Mesenchymal stem cell (in vitro differentiated cells and primary cell): Measurements from ENCODE around the gene USP36.

Source experiments
- DNase-seq: peaks from one replicate; pipeline ENCODE4 v3.0.0-alpha.2; 2013
- H2AFZ ChIP-seq: one replicate; pipeline ENCODE4 v1.6.1; 2013; ENCODE audit warnings: low read depth, mild to moderate bottlenecking, control low read depth, inconsistent platforms, low read length, moderate library complexity
- H2AK5ac ChIP-seq: 2 replicates; pipeline ENCODE4 v1.6.1; 2013; ENCODE audit warnings: low read length, moderate library complexity, mild to moderate bottlenecking, inconsistent platforms; ENCODE audit not compliant: severe bottlenecking
- H2BK120ac ChIP-seq: one replicate; pipeline ENCODE4 v1.6.1; 2013; ENCODE audit warnings: low read depth, mild to moderate bottlenecking, inconsistent platforms, low read length, moderate library complexity
- H2BK12ac ChIP-seq, 2 experiments: one replicate each; pipeline ENCODE4 v1.6.1; 2013; ENCODE audit warnings: inconsistent platforms in 2 of 2, low read length in 2 of 2, mild to moderate bottlenecking in 2 of 2, moderate library complexity in 2 of 2, control low read depth in 1 of 2
- H2BK15ac ChIP-seq: one replicate; pipeline ENCODE4 v1.6.1; 2013; ENCODE audit warnings: mild to moderate bottlenecking, low read depth, inconsistent platforms; ENCODE audit not compliant: poor library complexity, severe bottlenecking
- H2BK5ac ChIP-seq: 2 replicates; pipeline ENCODE4 v1.6.1; 2013; ENCODE audit warnings: low read depth, mild to moderate bottlenecking, low read length, control low read depth, inconsistent platforms; ENCODE audit not compliant: poor library complexity, severe bottlenecking
- H3K14ac ChIP-seq, 2 experiments: one replicate each; pipeline ENCODE4 v1.6.1; 2013; ENCODE audit warnings: inconsistent platforms in 2 of 2, low read length in 2 of 2, control low read depth in 1 of 2, mild to moderate bottlenecking in 1 of 2, moderate library complexity in 1 of 2
- H3K18ac ChIP-seq, 2 experiments: one replicate each; pipeline ENCODE4 v1.6.1; 2013; ENCODE audit warnings: inconsistent platforms in 2 of 2, low read length in 2 of 2, control low read depth in 1 of 2, low read depth in 1 of 2, mild to moderate bottlenecking in 1 of 2
- H3K23ac ChIP-seq, 2 experiments: one replicate each; pipeline ENCODE4 v1.6.1; 2013; ENCODE audit warnings: inconsistent platforms in 2 of 2, low read length in 2 of 2, mild to moderate bottlenecking in 2 of 2, moderate library complexity in 2 of 2, control low read depth in 1 of 2
- H3K27ac ChIP-seq: 2 replicates; pipeline ENCODE4 v1.5.1; 2013; ENCODE audit warnings: mild to moderate bottlenecking, moderate library complexity, low read length, control low read depth, inconsistent platforms; ENCODE audit not compliant: poor library complexity, severe bottlenecking
- H3K27me3 ChIP-seq, 2 experiments: 2 replicates each; pipeline versions ENCODE4 v1.6.1 to v1.7.0; 2013; ENCODE audit warnings: low read length in 2 of 2, mild to moderate bottlenecking in 2 of 2, moderate library complexity in 2 of 2, control low read depth in 1 of 2, inconsistent platforms in 1 of 2; ENCODE audit not compliant: control insufficient read depth in 1 of 2, insufficient read depth in 1 of 2
- H3K36me3 ChIP-seq, 2 experiments: 2 replicates each; pipeline versions ENCODE4 v1.6.1 to v1.7.0; 2013; ENCODE audit warnings: low read length in 2 of 2, control low read depth in 1 of 2, inconsistent platforms in 1 of 2, low read depth in 1 of 2, mild to moderate bottlenecking in 1 of 2; ENCODE audit not compliant: insufficient read depth in 2 of 2, control insufficient read depth in 1 of 2
- H3K4ac ChIP-seq, 2 experiments: one replicate each; pipeline ENCODE4 v1.6.1; 2013; ENCODE audit warnings: inconsistent platforms in 2 of 2, low read length in 2 of 2, mild to moderate bottlenecking in 2 of 2, moderate library complexity in 2 of 2, control low read depth in 1 of 2, low read depth in 1 of 2
- H3K4me1 ChIP-seq: 2 replicates; pipeline ENCODE4 v1.6.1; 2013; ENCODE audit warnings: low read depth, low read length, control low read depth; ENCODE audit not compliant: control insufficient read depth, insufficient read depth
- H3K4me2 ChIP-seq: 2 replicates; pipeline ENCODE4 v1.6.1; 2013; ENCODE audit warnings: low read length, mild to moderate bottlenecking, inconsistent platforms; ENCODE audit not compliant: poor library complexity, severe bottlenecking
- H3K4me3 ChIP-seq, 2 experiments: 2 replicates each; pipeline versions ENCODE4 v1.5.1 to v1.7.0; 2013; ENCODE audit warnings: low read length in 2 of 2, mild to moderate bottlenecking in 2 of 2, control low read depth in 1 of 2, low read depth in 1 of 2; ENCODE audit not compliant: insufficient read depth in 1 of 2
- H3K79me1 ChIP-seq: replicated peaks from 2 replicates; pipeline ENCODE4 v1.6.1; 2013; ENCODE audit warnings: mild to moderate bottlenecking, control low read depth, low read length, inconsistent platforms; ENCODE audit not compliant: poor library complexity, severe bottlenecking
- H3K9ac ChIP-seq: 2 replicates; pipeline ENCODE4 v1.7.0; 2013; ENCODE audit warnings: mild to moderate bottlenecking, low read length, moderate library complexity
- H3K9me3 ChIP-seq: 2 replicates; pipeline ENCODE4 v1.7.0; 2013; ENCODE audit warnings: mild to moderate bottlenecking, low read length; ENCODE audit not compliant: control insufficient read depth
- H4K8ac ChIP-seq: one replicate; pipeline ENCODE4 v1.6.1; 2013; ENCODE audit warnings: inconsistent platforms, mild to moderate bottlenecking, low read length, moderate library complexity
- H4K91ac ChIP-seq: one replicate; pipeline ENCODE4 v1.6.1; 2013; ENCODE audit warnings: mild to moderate bottlenecking, low read length, inconsistent platforms
- WGBS: methylation state at CpG from one replicate; pipeline ENCODE4 v1.1.7; 2013; ENCODE audit warnings: mixed read lengths; 5-methylcytosine and 5-hydroxymethylcytosine counted together

The USP36 gene

GRCh38 chr17:78836420-78837021, 4.1 kb downstream of the USP36 start:
- H3K27ac ChIP-seq: no peak overlapping the region
- no peak overlapping the region for H3K9ac ChIP-seq
- H3K4ac ChIP-seq: no peak overlapping the region
- no peak overlapping the region for H4K91ac ChIP-seq
- no peak overlapping the region for H3K23ac ChIP-seq
- H3K4me1 ChIP-seq: peaks cover 11% of the 10 kb centered on the region
- WGBS: 98% methylated on average over 3 of the region's 5 CpGs
- H3K4me3 ChIP-seq: no peak overlapping the region
- no peak for DNase-seq
- H2AK5ac ChIP-seq: no peak overlapping the region
- no peak overlapping the region for H3K18ac ChIP-seq
- H2AFZ ChIP-seq: no peak overlapping the region
- H3K27me3 ChIP-seq: no peaks in the 10 kb centered on the region
- no peak overlapping the region for H4K8ac ChIP-seq
- peaks cover 28% of the 10 kb centered on the region for H3K79me1 ChIP-seq
- no peak overlapping the region for H2BK5ac ChIP-seq
- no peak overlapping the region for H2BK15ac ChIP-seq
- H2BK12ac ChIP-seq: no peak overlapping the region
- H2BK120ac ChIP-seq: no peak overlapping the region
- H3K4me2 ChIP-seq: no peak overlapping the region
- H3K9me3 ChIP-seq: no peaks in the 10 kb centered on the region
- no peak overlapping the region for H3K14ac ChIP-seq
- H3K36me3 ChIP-seq: peaks cover 48 to 69% of the 10 kb centered on the region in 2 experiments

- no peak overlapping the region for H4K8ac ChIP-seq
- H3K9ac ChIP-seq: no peak overlapping the region
- H3K18ac ChIP-seq: no peak overlapping the region
- DNase-seq: no peak
- H3K4ac ChIP-seq: no peak overlapping the region
- H3K14ac ChIP-seq: no peak overlapping the region
- no peak overlapping the region for H2BK5ac ChIP-seq
- H2BK12ac ChIP-seq: no peak overlapping the region
- no peak overlapping the region for H2AFZ ChIP-seq
- H3K36me3 ChIP-seq: peaks cover 54 to 86% of the 10 kb centered on the region in 2 experiments
- H2BK120ac ChIP-seq: no peak overlapping the region
- no peak overlapping the region for H3K4me2 ChIP-seq
- H2AK5ac ChIP-seq: no peak overlapping the region
- no peak overlapping the region for H3K4me3 ChIP-seq
- no peaks in the 10 kb centered on the region for H3K9me3 ChIP-seq
- 96% methylated on average over 4 of the region's 8 CpGs for WGBS
- no peaks in the 10 kb centered on the region for H3K27me3 ChIP-seq
- H4K91ac ChIP-seq: no peak overlapping the region
- no peak overlapping the region for H2BK15ac ChIP-seq
- peaks cover 30% of the 10 kb centered on the region for H3K79me1 ChIP-seq
- H3K27ac ChIP-seq: no peak overlapping the region
- no peak overlapping the region for H3K23ac ChIP-seq
- H3K4me1 ChIP-seq: peaks cover 8% of the 10 kb centered on the region
Measured at GRCh38 chr17:78834571-78834970, 6.0 kb downstream of the USP36 start.

- H3K4me1 ChIP-seq: peaks cover 2% of the 10 kb centered on the region
- H2BK120ac ChIP-seq: no peak overlapping the region
- no peak overlapping the region for H4K91ac ChIP-seq
- H2BK15ac ChIP-seq: no peak overlapping the region
- WGBS: 93% methylated on average over 2 of the region's 2 CpGs
- DNase-seq: no peak
- no peak overlapping the region for H3K4ac ChIP-seq
- no peaks in the 10 kb centered on the region for H3K9me3 ChIP-seq
- H3K27me3 ChIP-seq: no peaks in the 10 kb centered on the region
- no peak overlapping the region for H2BK5ac ChIP-seq
- no peak overlapping the region for H3K9ac ChIP-seq
- H3K27ac ChIP-seq: no peak overlapping the region
- no peak overlapping the region for H4K8ac ChIP-seq
- no peak overlapping the region for H2AK5ac ChIP-seq
- H3K79me1 ChIP-seq: peaks cover 42% of the 10 kb centered on the region
- no peak overlapping the region for H3K23ac ChIP-seq
- no peak overlapping the region for H3K18ac ChIP-seq
- H2AFZ ChIP-seq: no peak overlapping the region
- no peak overlapping the region for H3K14ac ChIP-seq
- no peak overlapping the region for H2BK12ac ChIP-seq
- H3K4me3 ChIP-seq: no peak overlapping the region
- peaks cover 66 to 97% of the 10 kb centered on the region in 2 experiments for H3K36me3 ChIP-seq
- no peak overlapping the region for H3K4me2 ChIP-seq
Measured at GRCh38 chr17:78832541-78832810, 8.1 kb downstream of the USP36 start.

GRCh38 chr17:78831688-78832540, 8.7 kb downstream of the USP36 start:
- Histone ChIP-seq H2BK12ac (no peak overlapping the region), H3K9me3 (no peaks in the 10 kb centered on the region), H3K27me3 (no peaks in the 10 kb centered on the region), H3K4ac (no peak overlapping the region), H3K4me1 (peaks cover 3% of the 10 kb centered on the region), H2BK120ac (no peak overlapping the region), H3K36me3 (peaks cover 70 to 96% of the 10 kb centered on the region in 2 experiments), H2BK15ac (no peak overlapping the region), H3K14ac (no peak overlapping the region), H3K4me3 (no peak overlapping the region), H3K23ac (no peak overlapping the region), H2AK5ac (no peak overlapping the region), H4K8ac (no peak overlapping the region), H3K79me1 (peaks cover 42% of the 10 kb centered on the region), H3K27ac (no peak overlapping the region), H3K18ac (no peak overlapping the region), H2AFZ (no peak overlapping the region), H3K4me2 (no peak overlapping the region), H2BK5ac (no peak overlapping the region), H4K91ac (no peak overlapping the region), H3K9ac (no peak overlapping the region)
- DNase-seq: no peak
- WGBS: 98% methylated on average over 15 of the region's 15 CpGs
